Activated CD8-positive, alpha-beta T cell treated with anti-CD3 and anti-CD28 coated beads for 36 hours (primary cell): Measurements from ENCODE around the gene P3H1. TPM values are rescaled to one million over a fixed set of nuclear protein-coding genes. Genes with fewer than 3 reads are reported as not detected.
A peak's percentile ranks its signal among the peaks of the same experiment; 100 is the strongest.

Experiments used
- ATAC-seq: fragments of 200-7000 bp; cut with Tn5 transposase; one replicate; pipeline ENCODE4 v1.10.0; 2021; ENCODE audit warnings: mild to moderate bottlenecking, moderate library complexity
- CTCF ChIA-PET: fragments of 350-600 bp; sonication (Branson Sonifier 250); formaldehyde crosslinking; loops from one replicate; lab custom pipeline; 2021; ENCODE audit warnings: antibody characterized with exemption; lab: Charles Lee
- POLR2A ChIA-PET: fragments of 350-600 bp; sonication (Branson Sonifier 250); formaldehyde crosslinking; loops from one replicate; lab custom pipeline; 2021; ENCODE audit warnings: antibody characterized with exemption; lab: Charles Lee
- DNase-seq: peaks from one replicate; pipeline ENCODE4 v3.0.0-alpha.2; 2020
- H3K27ac Mint-ChIP-seq: one replicate; pipeline ENCODE4 v1.8.0; 2021; ENCODE audit warnings: mild to moderate bottlenecking, mixed read lengths
- H3K27me3 Mint-ChIP-seq: one replicate; pipeline ENCODE4 v1.8.0; 2021; ENCODE audit warnings: mixed read lengths
- H3K36me3 Mint-ChIP-seq: one replicate; pipeline ENCODE4 v1.8.0; 2021; ENCODE audit warnings: low read depth, mixed read lengths
- H3K4me1 Mint-ChIP-seq: one replicate; pipeline ENCODE4 v1.8.0; 2021; ENCODE audit warnings: low read depth, mixed read lengths
- H3K4me3 Mint-ChIP-seq: one replicate; pipeline ENCODE4 v1.8.0; 2021; ENCODE audit warnings: mild to moderate bottlenecking, moderate library complexity, mixed read lengths
- H3K9me3 Mint-ChIP-seq: one replicate; pipeline ENCODE4 v1.8.0; 2021; ENCODE audit warnings: mixed read lengths
- intact Hi-C: fragments of 100-400 bp; cut with micrococcal nuclease; formaldehyde crosslinking; loops from one replicate; pipeline ENCODE4 v1.10.0; 2022
- total RNA-seq, 2 experiments: library from RNA; stranded (reverse); gene quantifications; one replicate each; pipeline ENCODE4 v1.2.3, GENCODE V29; 2021
- TF ChIP-seq, protein P1 (sequence below): fragments of 200-600 bp; IDR thresholded peaks from one replicate; pipeline ENCODE4 v1.8.0; 2022; ENCODE audit warnings: antibody characterized with exemption, mild to moderate bottlenecking

The P3H1 gene
- total RNA-seq, 2 experiments from 2014 or later, result 34.7 to 34.8 TPM

DNA sequence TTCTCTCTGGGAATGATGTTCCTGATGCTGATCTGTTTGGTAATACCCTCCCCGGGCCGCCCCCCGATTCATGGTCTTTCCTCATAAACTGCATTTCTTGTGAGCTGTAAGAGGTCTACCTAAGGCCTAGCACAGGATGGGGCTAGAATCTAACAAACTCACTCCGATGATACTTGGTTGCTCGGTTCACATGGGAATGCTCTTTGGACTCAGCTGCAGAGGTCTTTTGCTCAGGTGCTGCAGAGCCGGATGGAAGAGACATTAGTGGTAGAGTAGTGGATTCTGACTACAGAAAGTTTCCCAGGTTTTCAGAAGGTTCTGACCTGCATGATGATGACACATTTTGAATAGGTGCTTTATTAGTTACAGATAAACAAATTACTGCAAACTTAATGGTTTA is 9.7 kb upstream of the P3H1 start:
- no peak for ATAC-seq

DNA sequence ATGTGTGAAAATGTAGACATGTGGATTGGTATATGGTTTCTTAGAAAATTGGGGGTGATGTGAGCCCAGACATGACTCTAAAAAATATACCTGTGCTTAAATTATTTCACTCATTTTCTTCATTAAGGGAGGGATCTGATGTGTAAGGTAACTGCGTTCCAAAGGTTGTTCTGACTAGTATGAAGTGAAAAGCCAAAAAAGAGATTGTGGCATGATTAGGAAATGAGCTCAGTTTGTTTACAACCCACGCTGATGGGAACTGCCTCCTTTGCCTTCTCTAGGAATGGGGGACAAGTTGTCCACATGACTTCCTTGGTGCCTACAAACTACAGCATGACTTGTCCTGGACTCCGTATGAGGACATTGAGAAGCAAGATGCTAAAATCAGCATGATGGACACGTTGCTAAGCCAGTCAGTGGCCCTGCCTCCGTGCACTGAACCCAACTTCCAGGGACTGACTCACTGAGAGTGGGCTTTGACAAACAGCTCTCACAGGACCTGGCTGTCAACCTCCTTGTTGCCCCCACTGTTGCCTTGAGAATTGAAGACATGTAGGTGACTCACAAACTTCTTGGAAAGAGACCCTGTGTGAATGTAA is 8.2 kb upstream of the P3H1 start:
- intact Hi-C loops, result no loop called here
- Mint-ChIP-seq H3K27ac (peak overlapping the region; percentile 12), H3K9me3 (no peaks in the 10 kb centered on the region), H3K4me3 (no peak overlapping the region), H3K36me3 (peaks cover 56% of the 10 kb centered on the region), H3K27me3 (no peaks in the 10 kb centered on the region), H3K4me1 (peaks cover 38% of the 10 kb centered on the region)
- POLR2A ChIA-PET, result no interaction called here
- peak; percentile 14 for DNase-seq
- TF ChIP-seq, protein P1, sequence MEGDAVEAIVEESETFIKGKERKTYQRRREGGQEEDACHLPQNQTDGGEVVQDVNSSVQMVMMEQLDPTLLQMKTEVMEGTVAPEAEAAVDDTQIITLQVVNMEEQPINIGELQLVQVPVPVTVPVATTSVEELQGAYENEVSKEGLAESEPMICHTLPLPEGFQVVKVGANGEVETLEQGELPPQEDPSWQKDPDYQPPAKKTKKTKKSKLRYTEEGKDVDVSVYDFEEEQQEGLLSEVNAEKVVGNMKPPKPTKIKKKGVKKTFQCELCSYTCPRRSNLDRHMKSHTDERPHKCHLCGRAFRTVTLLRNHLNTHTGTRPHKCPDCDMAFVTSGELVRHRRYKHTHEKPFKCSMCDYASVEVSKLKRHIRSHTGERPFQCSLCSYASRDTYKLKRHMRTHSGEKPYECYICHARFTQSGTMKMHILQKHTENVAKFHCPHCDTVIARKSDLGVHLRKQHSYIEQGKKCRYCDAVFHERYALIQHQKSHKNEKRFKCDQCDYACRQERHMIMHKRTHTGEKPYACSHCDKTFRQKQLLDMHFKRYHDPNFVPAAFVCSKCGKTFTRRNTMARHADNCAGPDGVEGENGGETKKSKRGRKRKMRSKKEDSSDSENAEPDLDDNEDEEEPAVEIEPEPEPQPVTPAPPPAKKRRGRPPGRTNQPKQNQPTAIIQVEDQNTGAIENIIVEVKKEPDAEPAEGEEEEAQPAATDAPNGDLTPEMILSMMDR, result no peak
- CTCF ChIA-PET, result interaction anchor here (0.7 kb wide), 1 partner anchor 17 kb away, joined by 3 read pairs; no protein-coding TSS in a partner anchor
- ATAC-seq, result no peak

More for the DNA sequence above, 9.7 kb upstream of the P3H1 start:
- H3K4me3 Mint-ChIP-seq, result no peak overlapping the region
- DNase-seq, result no peak
- H3K27me3 Mint-ChIP-seq, result no peaks in the 10 kb centered on the region
- peaks cover 57% of the 10 kb centered on the region for H3K36me3 Mint-ChIP-seq
- no peak overlapping the region for H3K27ac Mint-ChIP-seq
- POLR2A ChIA-PET, result interaction anchor here (0.6 to 1.2 kb wide), 3 partner anchors 137 to 928 kb away, joined by 3 read pairs; no protein-coding TSS in a partner anchor
- intact Hi-C loops, result no loop called here
- TF ChIP-seq, protein P1, result no peak
- CTCF ChIA-PET, result interaction anchor here (1.2 to 3.7 kb wide), 6 partner anchors 9 to 300 kb away, joined by 3 to 41 read pairs (median 6); partner anchors contain the start of genes C1orf50 and P3H1
- H3K9me3 Mint-ChIP-seq, result no peaks in the 10 kb centered on the region
- peaks cover 33% of the 10 kb centered on the region for H3K4me1 Mint-ChIP-seq

DNA sequence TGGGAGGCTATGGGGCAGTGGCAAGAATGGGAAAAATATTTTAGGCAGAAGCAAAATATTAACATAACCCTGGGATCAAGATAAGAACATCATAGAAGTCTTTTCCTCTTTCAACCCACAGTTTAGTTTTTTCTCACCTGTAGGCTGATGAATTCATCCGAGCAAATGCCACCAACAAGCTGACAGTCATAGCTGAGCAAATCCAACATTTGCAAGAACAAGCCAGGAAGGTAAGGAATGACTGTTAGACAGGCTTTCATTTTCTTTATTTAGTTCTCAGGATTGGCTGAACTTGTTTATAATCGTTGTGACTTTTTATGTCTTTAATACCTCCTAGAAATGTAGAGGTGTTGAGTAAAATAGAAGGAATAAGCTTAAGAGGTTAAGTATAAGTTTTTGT is 6.6 kb upstream of the P3H1 start:
- TF ChIP-seq, protein P1, result no peak
- peaks cover 38% of the 10 kb centered on the region for H3K4me1 Mint-ChIP-seq
- H3K4me3 Mint-ChIP-seq, result no peak overlapping the region
- H3K9me3 Mint-ChIP-seq, result no peaks in the 10 kb centered on the region
- H3K27me3 Mint-ChIP-seq, result no peaks in the 10 kb centered on the region
- CTCF ChIA-PET, result interaction anchor here (0.8 to 1.3 kb wide), 2 partner anchors 140 to 150 kb away, joined by 3 read pairs; no protein-coding TSS in a partner anchor
- intact Hi-C loops, result no loop called here
- no peak for ATAC-seq
- POLR2A ChIA-PET, result no interaction called here
- H3K27ac Mint-ChIP-seq, result peak overlapping the region; percentile 58
- H3K36me3 Mint-ChIP-seq, result peaks cover 54% of the 10 kb centered on the region
- DNase-seq, result no peak

DNA sequence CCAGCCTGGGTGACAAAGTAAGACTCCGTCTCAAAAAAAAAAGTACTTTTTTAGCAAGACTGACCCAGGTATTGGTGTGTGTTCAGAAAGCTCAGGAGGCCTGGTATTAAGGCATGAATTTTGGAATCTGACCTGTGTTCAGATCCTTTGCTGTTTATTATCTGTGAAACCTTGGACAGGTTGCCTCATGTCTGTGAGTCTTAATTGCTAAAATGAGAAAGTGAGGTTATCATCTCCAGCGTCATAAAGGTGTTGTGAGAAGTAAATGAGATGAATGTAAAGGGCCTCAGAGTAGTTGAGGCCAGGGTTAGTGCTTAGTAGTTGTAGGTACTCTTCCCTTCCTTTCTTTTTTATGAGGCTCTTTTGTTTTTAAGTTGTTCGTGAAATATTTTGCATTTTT is 3.0 kb upstream of the P3H1 start:
- intact Hi-C loops, result no loop called here
- ChIA-PET CTCF (interaction anchor here (1.0 to 4.6 kb wide), 3 partner anchors 8 to 77 kb away, joined by 3 to 41 read pairs (median 6); partner anchors contain the start of gene ZNF691), POLR2A (interaction anchor here (0.7 kb wide), 1 partner anchor 72 kb away, joined by 3 read pairs; no protein-coding TSS in a partner anchor)
- Mint-ChIP-seq H3K36me3 (peaks cover 27% of the 10 kb centered on the region), H3K27ac (no peak overlapping the region), H3K4me1 (peaks cover 32% of the 10 kb centered on the region), H3K4me3 (no peak overlapping the region), H3K9me3 (no peaks in the 10 kb centered on the region), H3K27me3 (no peaks in the 10 kb centered on the region)
- ATAC-seq (no peak), DNase-seq (no peak)
- TF ChIP-seq, protein P1, result no peak

DNA sequence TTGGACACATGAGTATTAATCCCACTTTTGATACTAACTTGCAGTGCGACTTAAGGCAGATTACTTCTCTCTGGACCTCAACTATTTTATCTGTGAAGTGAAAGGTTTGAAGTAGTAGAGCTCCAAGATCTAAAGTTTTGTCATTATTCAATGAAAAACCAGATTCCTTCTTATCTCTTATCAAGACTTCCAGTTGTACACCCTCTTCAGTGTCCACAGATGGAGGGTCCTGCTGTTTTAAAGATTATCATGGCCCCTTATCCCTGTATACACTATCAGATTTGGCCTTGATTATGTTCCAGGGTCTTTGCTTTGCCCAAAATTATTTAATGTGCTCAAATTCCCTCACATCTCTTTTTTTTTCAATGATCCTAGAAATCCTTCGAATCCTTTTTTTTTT is 1.3 kb upstream of the P3H1 start:
- DNase-seq, result no peak
- peak overlapping the region; percentile 91 for H3K27ac Mint-ChIP-seq
- intact Hi-C loops, result no loop called here
- CTCF ChIA-PET, result interaction anchor here (1.0 to 4.6 kb wide), 4 partner anchors 10 to 306 kb away, joined by 4 to 41 read pairs (median 10); partner anchors contain the start of gene ZNF691
- POLR2A ChIA-PET, result interaction anchor here (1.1 to 2.3 kb wide), 3 partner anchors 12 to 156 kb away, joined by 6 to 7 read pairs (median 7); partner anchors contain the start of gene PPIH
- no peak for ATAC-seq
- H3K9me3 Mint-ChIP-seq, result no peaks in the 10 kb centered on the region
- H3K4me3 Mint-ChIP-seq, result no peak overlapping the region
- TF ChIP-seq, protein P1, result no peak
- no peaks in the 10 kb centered on the region for H3K27me3 Mint-ChIP-seq
- H3K4me1 Mint-ChIP-seq, result peaks cover 27% of the 10 kb centered on the region
- H3K36me3 Mint-ChIP-seq, result peaks cover 19% of the 10 kb centered on the region
